CD1c-positive myeloid dendritic cell (primary cell): ENCODE results near the gene PDSS1.

Experiments used
- DNase-seq: peaks from one replicate; pipeline ENCODE4 v3.0.0-alpha.2; 2016; ENCODE audit errors: extremely low spot score

The PDSS1 gene

DNA sequence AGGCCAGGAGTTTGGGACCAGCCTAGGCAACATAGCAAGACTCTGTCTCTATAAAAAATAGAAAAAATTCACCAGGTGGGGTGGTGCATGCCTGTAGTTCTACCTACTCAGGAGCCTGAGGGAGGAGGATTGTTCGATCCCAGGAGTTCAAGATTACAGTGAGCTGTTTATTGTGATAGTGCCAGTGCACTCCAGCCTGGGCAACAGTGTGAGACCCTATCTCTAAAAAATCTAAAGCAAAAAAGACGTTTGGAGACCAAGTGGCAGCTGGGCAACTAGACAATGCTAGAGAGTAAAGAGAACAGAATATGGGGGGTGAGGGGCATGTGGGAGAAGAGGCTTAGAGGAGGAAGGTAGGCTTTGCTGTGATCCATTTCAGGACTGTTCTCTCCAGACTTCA is 1.4 kb downstream of the PDSS1 start:
- no peak for DNase-seq

DNA sequence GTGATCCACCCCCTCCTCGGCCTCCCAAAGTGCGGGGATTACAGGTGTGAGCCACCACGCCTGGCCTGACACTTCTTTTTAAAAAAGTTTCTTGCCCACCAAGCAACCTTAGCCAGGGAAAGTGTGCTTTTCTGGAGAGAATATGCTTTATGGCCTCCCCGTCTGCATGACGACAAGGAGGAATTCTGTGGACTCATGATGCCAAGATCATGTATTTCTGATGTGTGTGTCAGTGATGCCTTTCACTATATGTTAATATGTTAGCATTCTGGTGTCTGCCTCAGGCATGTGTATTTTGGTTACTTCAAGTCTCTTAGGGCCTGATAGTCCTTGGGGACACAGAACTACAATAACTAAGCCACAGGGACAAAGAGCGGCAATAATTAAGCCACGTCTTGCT is 2.1 kb downstream of the PDSS1 start:
- no peak for DNase-seq

DNA sequence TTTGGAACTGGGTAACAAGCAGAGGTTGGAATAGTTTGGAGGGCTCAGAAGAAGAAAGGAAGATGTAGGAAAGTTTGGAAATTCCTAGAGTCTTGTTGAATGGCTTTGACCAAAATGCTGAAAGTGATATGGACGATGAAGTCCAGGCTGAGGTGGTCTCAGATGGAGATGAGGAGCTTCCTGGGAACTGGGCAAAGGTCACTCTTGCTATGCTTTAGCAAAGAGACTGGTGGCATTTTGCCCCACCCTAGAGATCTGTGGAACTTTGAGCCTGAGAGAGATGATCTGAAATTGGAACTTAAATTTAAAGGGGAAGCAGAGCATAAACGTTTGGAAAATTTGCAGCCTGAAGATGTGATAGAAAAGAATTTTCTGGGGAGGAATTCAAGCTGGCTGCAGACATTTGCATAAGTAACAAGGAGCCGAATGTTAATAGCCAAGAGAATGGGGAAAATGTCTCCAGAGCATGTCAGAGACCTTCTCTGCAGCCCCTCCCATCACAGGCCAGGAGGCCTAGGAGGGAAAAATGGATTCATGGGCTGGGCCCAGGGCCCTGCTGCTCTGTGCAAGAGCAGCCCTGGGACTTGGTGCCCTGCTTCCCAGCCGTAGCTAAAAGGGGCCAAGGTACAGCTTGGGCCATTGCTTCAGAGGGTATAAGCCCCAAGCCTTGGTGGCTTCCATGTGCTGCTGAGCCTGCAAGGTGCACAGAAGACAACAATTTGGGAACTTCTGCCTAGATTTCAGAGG is 3.6 kb downstream of the PDSS1 start:
- no peak for DNase-seq

DNA sequence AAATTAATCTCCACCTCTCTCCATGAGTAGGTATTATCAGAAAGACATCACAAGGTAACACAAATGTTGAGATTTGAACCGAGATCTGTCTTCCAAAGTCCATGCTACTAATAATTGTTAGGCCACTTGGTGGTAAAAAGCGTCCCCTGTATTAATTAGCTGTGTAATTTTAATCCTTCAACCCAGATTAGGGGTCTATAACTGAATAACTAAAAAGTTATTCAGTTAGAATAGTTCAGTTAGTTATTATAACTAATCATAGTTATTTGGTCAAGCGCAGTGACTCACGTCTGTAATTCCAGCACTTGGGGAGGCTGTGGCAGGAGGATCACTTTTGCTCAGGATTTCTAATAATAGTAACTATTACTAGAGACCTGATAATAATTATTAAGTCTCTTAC is 5.6 kb downstream of the PDSS1 start:
- DNase-seq, result no peak

DNA sequence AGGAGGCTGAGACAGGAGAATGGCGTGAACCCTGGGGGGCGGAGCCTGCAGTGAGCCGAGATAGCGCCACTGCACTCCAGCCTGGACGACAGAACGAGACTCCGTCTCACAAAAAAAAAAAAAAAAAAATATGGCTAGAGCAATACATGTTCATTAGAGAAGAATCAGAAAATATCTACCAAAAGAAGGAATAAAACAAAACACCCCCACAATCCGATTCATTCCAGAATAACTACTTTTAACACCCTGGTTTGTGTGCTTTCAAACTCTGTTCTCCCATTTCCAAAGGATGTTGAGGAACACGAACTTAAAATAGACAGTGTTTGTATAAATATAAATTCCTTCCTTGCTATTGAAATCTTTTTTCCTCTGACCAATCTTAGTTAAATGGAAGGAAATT is 6.5 kb downstream of the PDSS1 start:
- no peak for DNase-seq

DNA sequence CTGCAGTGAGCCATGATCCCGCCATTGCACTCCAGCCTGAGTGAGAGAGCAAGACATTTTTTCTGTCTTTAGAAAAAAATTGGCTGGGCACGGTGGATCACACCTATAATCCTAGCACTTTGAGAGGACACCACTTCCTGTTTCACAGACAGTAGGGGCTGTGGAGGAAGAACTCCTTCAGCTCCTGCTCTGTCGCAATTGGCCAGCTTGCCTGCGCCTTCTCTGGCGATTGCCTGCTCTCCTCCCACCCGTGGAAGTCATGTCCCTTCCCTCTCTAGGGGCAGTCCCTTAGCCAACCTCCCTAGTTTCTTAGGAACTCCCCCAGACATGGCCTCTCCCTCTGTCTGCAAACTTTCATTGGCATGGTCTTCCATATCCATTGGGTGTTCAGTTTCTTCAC is 8.7 kb downstream of the PDSS1 start:
- DNase-seq, result peak; percentile 77

DNA sequence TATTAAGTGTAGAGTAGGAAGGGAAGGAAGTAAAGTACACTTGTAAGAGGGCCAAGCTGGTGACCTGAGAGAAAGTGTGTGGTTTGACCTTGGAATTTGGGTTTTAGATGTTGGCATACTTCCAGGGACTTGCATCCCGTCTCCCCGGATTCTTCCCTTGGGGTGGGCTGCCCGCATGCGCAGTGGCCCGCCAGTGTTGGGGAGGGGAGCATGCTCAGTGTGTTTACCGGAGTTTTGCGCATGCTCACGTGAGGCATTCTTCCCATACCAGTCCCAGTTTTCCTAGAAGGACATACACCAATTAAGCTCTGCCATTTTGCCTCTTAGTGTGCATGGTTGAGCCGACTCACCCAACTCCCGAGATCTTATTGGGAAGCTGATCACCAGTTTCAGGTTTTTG is 9.4 kb downstream of the PDSS1 start:
- DNase-seq, result no peak

DNA sequence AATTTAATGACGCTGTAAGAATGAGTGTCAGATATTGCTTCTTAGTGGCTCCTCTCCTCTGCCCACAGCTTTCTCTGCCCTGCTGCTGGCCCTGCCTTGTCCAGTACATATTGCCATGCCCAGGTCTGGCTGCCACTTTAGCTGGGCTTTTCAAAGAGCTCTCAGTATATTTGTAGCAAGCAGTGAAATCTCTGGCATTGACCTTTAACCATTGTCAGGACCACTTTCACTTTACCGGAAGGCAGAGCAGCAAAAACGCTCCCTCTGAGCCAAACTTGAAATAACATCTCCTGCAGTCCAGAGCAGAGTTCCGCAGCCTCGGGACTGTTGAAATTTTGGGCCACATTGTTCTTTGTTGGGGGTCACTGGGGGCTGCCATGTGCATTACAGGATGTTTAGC is 13.8 kb downstream of the PDSS1 start:
- DNase-seq, result no peak

DNA sequence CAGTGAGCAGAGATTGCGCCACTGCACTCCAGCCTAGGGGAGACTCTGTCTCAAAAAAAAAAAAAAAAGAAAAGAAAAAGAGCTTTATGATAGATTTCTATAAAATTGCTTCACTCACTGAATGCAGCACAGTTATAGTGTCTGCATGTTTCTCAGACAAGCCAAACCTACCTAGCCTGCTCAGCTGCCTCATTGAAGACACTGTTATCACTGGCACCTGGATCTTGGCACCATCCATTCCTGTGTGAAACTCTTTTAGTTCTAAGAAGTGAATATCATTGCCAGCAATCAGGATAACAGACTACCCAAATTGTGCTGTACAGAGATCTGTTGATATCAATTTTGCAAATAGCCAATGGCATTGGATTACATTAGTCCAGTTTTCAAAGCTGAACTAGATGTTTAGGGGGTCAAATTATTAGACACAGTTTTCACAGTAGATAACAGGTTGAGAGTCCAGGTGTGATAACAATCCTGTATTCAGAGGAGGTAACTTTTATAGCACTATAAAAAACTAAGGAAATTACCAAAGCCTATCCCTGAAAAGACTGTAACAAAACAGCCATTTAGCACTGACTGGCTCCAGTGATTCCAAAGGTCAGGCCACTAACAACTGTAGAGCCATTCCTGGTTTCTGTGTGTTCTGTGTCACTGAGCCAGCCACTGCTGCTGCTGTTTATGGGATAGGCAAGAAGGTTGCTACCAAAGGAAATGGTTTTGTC is 17.1 kb downstream of the PDSS1 start:
- DNase-seq, result no peak

DNA sequence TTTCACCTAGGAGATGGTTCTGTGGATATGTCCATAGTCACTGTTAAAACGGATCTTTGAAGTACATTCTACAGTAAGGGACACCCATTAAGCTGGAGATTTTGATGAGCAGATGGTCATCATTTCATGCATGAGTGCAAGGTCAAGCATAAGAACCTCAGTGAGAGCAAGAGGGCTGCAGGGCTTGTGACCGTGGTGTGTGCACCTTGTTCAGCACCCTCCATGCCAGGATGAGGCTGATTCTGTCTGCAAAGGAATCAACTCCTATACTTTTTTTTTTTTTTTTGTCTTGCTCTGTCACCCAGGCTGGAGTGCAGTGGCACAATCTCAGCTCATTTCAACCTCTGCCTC is 17.6 kb downstream of the PDSS1 start:
- DNase-seq, result no peak

DNA sequence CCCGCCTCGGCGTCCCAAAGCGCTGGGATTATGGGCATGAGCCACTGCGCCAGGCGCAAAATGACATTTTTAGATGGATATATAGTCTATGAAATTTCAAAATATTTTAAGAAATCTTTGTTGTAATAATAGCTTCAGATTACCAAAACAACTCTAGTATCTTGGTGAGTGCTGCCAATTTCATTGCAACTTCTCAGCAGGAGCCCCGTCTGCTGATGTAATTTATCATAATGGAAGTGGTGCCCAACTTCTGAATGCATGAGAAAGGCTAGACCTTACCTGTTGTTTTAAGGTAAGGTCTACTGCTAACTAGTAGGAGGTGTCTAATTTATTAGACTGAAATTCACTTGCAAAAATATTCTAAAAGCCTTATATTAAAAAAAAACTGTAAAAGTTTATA is 20.0 kb downstream of the PDSS1 start:
- DNase-seq, result no peak

DNA sequence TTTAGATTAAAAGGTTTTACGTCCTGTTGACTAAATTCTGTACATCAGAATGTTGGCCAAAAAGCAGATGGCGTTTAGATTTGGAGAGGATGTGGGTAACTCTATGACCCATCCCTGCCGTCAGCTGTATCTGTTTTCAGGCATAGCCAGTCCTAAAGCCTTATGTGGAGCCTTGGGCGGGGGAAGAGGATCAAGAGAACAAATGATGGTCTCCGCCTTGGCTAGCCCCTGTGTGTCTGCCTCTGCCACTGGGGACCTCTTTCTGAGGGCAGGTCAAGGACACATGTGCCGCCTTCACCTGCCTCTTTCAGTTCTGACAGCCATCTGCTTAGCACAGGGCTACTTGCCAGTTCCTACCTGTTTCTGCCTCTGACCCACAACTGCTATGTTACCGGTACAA is 24.1 kb downstream of the PDSS1 start:
- DNase-seq, result no peak

DNA sequence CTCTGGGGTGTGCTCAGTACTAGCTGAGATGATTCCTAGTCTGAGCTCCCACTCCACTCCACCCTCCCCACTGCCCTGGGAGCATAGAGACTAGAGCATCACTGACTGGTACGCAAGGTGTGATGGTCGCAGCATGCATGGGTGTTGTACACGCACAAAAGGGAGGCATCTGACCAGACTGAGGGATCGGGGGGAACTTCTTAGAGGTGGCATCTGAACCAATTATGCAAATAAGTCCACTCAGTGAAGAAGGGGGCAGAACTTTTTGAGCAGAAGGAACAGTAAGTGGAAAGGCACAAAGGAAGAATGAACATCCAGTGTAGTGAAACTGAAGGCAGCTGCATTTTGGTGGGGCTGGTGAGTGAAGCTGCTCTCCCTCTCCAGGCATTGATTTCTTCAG is 25.5 kb downstream of the PDSS1 start:
- DNase-seq, result no peak

DNA sequence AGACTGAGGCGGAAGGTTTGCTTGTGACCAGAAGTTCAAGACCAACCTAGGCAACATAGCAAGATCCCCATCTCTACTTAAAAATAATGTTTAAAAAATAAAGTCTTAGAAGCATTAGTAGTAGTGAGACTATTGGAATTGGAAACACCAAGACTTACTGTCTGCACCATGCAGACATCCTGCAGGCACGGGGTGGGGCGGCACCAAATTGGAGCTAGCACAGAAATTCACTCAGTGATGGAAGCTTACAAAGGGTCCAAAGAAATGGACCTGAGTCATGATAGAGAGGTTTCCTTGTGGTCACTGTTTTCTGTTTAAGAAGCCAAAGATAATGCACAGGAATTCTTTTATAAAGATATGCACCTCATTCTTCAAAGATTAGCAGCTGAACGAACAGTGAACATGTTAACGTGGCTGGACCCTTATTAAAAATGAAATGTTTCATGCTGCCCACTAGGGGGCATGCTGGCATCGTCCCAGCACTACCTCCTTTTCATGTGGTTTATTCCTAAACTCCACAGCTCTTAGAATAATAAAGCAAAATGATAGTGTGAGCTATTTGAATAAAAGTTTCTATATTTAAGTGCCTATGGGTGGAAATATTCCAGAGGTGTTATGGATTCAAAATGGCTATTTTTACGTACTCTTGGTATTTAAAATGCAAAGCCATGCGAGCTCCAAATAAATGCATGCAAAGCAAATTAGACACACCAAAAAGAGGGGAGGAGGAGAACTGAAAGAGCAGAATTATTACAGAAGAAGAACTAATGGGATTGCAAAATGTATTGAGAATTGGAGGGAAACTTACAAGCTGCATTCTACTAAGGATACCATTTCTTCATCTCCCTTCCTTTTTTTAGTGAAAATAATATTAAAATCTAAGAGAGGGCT is 28.6 kb downstream of the PDSS1 start:
- DNase-seq, result peak; percentile 67

DNA sequence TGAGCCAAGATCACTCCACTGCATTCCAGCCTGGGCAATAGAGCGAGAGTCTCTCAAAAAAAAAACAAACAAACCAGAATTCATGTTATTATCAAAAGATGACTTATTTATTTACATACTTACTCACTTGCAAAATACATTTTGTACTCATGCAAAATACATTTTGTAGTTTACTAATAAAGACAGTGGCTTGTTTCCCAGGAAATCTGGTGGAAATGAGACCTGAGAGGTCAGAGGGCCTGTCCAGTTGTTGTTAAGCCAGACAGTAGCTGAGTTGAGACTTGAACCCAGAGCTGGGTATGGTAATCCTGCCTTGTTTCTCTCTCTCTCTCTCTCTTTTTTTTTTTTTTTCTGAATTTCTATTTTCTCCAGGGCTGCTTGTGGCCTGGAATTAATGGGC is 29.5 kb downstream of the PDSS1 start:
- no peak for DNase-seq

DNA sequence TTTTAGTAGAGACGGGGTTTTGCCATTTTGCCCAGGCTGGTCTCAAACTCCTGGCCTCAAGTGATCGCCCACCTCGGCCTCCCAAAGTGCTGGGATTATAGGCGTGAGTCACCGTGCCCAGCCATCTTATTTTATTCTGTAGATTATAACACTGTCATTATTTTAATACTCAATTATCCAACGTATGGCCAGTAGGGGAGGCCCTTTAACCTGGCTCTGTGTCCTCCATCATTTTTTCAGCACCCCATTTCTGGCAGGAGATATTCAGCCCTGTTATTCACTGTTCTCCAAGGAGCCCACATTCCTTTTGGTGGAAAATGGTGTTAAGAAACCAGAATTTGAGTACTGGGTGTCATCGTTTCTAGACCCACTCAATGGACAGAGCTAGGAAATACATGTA is 31.5 kb downstream of the PDSS1 start:
- no peak for DNase-seq

DNA sequence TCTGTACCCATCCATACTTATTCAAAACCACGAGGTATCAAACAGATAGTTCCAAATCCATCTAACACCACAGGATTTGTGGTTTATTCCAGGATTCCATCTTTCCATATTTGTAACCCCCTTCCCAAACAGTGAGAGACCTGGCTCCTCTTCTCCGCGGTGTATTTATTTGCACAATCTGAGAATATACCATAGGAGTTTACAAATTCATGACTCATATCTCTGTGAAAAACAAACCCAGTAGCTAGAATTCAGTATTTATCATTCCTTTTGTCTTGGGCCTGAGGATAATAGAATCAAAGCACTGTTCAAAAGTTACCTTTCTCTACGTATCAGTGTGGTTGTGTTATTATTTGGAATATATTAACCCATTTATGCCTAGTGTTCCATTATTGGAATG is 31.9 kb downstream of the PDSS1 start:
- DNase-seq, result no peak

DNA sequence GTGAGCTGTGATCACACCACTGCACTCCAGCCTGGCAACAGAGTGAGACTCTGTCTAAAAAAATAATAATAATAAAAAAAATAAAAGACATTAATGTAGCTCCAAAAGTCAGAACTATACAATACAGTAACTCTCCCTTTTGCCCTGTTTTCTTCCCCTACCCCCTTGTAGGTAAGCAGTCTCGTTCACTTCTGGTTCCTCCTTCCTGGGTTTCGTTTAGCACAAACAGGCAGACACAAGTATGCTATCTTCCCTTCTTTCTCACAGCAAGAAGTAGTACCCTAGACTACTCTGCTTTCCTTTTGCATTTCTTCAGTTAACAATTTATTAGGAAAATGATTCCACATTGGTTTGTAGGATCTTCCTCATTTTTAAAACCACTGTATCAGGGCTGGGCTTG is 33.1 kb downstream of the PDSS1 start:
- DNase-seq, result no peak

DNA sequence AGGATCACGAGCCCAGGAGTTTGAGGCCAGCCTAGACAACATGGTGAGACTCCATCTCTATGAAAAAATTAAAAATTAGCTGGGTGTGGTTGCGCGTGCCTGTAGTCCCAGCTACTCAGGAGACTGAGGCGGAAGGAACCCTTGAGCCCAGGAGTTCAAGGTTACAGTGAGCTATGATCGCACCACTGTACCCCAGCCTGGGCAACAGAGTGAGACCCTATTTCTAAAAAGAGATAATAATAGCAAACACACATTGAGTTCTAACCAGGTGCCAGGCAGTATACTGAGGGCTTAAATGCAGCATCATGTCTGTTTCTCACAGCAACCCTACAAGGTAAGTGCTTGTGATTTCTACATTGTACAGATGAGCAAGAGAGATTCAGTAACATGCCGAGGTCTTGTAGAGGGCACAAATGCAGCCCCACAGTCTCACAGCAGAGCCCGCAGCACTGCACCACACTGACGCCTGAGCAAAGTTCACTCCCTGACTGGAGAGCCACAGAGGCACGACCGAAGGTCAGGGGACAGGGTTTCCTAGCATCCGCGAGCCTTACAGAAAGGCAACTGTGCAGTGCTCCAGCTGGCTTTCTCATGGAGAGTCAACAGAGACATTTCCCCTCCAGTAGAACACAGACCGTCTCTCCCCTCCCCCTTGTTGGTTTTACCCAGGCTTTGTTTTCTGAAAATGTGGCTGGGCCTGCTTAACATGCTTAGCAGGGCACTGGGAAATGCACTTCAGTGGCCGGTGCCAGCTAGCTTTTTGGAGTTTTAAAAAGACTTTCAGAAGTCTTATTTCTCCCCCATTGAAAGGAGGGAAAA is 36.5 kb downstream of the PDSS1 start:
- DNase-seq, result no peak

DNA sequence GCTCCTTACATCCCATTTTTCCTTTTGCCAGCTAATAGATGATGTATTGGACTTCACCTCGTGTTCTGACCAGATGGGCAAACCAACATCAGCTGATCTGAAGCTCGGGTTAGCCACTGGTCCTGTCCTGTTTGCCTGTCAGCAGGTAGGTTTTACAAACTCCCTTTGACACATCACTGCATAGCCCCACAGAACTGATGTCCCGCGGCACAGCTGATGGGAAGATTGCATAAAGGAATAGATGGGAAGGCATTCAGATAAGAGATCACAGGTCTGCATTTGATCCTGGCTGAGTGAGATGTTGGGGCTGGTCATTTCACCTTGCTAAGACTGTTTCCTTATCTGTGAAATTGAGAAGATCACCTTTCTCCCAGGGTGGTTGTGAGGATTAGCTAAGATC is 37.9 kb downstream of the PDSS1 start:
- DNase-seq, result no peak

DNA sequence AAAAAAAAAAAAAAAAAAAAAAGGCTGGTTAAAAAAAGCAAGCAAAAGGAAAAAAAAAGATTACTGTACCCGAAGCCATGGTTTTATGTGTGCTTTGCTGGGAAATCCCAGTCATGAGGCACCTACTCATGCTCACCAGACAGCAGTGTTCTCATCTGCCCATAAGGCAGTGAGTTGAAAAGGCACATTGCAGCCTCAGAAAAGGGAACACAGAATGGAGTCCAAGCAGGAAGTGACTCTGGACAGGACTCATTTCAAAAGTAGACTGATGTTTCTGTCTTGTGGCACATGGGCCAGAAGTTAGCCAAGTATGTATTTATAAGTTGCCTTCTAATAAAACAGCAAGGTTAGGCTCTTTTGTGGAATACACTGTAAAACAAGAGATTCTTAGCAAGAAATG is 40.2 kb downstream of the PDSS1 start:
- peak; percentile 94 for DNase-seq
